ENCODE results near the gene TCERG1L.

DNA sequence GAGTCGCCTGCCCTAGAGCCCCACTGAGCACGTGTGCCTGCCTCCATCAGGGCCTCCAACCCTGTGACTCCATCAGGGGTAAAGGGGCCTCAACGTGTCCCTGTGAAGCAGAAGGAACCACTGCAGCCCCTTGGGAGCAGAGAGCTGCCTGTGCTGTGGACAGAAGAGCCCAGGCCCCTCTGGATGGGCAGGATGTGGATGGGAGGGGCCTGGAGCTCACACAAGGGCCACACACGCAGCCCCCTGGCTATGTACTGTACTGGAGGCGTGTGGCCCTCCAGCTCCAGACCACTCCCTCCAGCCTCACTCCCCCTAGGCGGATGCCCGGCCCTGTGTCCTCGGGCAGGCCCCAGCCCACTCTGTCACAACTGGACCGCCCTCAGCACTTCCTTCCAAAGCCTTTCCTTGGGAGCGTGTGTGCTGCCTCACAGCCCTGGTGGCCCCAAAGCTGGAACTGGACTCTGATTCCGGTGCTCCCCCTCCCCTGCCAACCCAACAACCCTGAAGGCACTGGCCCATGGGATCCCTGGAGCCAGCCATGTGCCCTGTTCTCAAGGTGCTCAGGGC is 238.0 kb downstream of the TCERG1L start:
- TF ChIP-seq, protein P1, sequence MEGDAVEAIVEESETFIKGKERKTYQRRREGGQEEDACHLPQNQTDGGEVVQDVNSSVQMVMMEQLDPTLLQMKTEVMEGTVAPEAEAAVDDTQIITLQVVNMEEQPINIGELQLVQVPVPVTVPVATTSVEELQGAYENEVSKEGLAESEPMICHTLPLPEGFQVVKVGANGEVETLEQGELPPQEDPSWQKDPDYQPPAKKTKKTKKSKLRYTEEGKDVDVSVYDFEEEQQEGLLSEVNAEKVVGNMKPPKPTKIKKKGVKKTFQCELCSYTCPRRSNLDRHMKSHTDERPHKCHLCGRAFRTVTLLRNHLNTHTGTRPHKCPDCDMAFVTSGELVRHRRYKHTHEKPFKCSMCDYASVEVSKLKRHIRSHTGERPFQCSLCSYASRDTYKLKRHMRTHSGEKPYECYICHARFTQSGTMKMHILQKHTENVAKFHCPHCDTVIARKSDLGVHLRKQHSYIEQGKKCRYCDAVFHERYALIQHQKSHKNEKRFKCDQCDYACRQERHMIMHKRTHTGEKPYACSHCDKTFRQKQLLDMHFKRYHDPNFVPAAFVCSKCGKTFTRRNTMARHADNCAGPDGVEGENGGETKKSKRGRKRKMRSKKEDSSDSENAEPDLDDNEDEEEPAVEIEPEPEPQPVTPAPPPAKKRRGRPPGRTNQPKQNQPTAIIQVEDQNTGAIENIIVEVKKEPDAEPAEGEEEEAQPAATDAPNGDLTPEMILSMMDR (IDR thresholded peaks at IDR 0.05) = no peak
- TF ChIP-seq POLR2A (IDR thresholded peaks at IDR 0.05) (no peak), EP300 (IDR thresholded peaks at IDR 0.05) (no peak)

All from stomach (tissue), 4 donors.